Left hindlimb (tissue), 1 donor: ENCODE data around the gene FBH1.
"Not testable (repeated sequence)": the region's sequence is repeated elsewhere in the genome, so short reads cannot be mapped to it uniquely, and the experiment has no call there.

ENCODE experiments used
- DNase-seq: peaks from one replicate; pipeline ENCODE4 v3.0.0-alpha.2; 2018

FBH1 gene

DNA sequence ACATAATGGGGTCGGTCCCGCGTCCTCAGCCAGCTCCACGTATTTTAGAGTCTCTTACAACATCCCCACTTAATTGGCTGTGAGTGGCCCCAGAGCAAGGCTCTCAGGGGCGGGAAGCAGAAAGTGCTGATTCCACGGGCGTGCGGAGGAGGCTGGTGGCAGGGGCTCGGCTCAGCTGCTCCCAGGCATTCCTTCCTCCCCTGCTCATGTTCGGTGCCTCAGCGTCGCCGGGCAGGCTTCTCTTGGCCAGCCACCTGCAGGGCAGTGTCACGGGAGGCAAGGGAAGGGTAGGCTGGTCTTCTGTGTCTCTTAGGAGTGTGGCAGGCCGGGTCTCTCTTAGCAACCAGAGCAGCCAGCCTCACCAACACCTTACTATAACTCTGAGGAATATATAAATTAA is 53.5 kb downstream of the FBH1 start:
- DNase-seq: peak; percentile 76

DNA sequence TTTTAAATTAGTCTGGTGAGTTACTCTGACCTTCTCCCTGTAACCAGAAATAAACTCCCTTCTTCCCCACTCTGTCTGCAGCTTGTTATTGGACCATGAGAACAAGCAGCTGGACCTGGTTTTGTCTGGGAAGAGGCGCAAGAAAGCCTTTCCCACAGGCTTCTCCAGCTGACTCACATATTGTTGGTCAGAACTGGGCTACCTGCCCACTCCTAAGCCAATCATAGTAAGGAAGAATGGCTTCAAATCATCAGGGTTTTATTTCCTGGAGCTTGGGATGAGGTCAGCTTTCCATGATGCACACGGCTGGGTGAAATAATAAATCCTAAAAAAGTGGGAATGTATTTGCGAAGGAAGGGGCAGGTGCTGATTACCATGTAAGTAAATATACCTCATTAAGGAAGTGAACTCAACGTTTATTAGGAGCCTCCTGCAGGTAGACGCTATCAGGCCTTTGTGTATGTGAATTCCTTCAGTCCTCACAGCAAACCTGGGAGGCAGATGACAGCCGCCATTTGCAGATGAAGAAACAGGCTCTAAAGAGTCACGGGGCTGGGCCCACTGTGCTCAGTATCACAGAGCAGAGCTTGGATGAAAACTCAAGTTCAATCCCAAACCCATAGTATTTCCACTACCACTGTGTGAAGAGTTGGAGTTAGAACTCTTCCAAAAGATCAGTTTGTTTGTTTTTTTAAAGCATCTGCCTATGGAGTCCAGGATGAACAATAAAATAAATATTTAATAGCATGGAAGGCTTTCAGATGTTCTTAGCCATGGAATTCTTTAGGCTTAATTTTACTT is 54.5 kb downstream of the FBH1 start:
- DNase-seq: peak; percentile 93

DNA sequence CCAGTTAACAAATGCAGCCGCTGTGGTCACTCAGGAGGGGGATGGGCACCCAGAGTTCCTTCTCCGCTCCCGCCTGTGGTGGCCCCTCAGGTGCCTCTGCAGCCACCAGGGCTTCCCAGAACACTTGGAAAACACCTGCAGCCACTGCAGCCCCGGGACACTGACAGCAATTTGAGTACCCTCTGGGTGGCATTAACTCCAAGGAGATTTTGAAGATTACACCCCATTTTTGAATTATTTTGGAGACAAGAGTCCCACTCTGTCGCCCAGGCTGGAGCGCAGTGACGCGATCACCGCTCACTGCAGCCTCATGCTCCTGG is 55.1 kb downstream of the FBH1 start:
- DNase-seq: peak; percentile 54

DNA sequence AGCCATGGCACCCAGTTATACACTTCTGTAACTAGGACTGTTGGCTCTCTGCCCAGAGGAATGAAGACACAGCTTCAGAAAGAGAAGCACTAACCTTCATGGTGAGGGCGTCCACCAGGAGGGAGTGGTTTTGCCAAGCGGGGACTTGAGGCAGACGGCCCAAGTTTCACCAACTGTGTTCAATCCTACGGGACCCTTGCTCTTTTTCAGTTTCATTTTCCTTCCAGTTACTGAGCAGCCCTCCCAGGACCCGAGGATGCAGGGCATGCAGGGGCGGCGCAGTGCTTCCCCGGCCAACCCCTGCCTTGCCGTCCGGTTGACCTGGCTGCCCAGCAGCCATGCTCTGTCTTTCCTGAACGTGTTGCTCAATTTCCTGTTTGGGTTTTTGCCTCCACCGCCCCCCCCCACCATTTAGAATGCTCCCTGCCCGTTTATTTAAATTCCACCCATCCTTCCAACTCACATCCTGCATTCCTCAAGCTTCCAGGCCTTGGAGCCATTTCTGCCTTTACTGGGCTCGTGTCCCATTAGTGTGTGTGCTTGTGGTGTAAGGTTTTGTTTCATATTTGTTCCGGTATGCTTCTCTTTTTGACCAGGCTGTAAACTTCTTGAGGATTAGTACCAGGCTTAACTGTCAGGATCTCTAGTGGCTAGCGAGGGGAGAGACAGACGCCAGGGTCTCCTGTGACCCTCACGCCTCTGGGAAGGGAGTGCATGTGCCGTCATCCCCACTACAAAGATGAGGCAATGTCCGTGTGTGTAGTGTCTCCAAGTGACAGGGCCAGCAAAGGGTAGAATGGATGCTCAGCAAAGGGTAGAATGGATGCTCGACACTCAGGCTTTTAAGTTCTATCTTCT is 55.7 kb downstream of the FBH1 start:
- DNase-seq: peak; percentile 87

DNA sequence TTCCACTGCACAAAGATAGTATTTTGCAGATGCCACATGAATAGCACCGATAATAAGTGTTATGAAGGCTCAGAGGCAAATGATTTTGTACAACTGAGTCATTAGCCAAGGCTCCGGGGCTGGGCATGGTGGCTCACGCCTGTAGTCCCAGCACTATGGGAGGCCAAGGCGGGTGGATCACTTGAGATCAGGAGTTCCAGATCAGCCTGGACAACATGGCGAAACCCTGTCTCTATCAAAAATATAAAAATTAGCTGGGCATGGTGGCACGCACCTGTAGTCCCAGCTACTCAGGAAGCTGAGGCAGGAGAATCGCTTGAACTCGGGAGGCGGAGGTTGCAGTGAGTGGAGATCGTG is 56.4 kb downstream of the FBH1 start:
- DNase-seq: not testable (repeated sequence)

DNA sequence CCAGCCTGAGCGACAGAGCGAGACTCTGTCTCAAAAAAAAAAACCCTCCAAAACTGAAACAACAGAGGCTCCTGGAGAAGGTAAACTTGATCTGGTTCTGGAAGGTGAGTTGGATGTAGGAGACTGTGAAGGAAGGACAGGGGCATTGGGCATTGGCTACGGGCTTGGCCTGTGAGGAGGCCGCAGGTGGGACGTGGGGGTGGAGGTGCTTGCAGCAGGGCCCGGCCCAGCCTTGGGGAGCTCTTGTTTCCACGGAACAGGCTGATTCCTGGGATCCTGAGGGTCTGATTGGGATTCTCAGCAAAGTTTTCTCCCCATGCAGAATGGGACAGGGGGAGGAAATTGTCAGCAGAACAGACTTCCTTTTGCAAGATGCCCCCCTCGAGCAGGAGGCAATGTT is 56.7 kb downstream of the FBH1 start:
- no peak for DNase-seq

DNA sequence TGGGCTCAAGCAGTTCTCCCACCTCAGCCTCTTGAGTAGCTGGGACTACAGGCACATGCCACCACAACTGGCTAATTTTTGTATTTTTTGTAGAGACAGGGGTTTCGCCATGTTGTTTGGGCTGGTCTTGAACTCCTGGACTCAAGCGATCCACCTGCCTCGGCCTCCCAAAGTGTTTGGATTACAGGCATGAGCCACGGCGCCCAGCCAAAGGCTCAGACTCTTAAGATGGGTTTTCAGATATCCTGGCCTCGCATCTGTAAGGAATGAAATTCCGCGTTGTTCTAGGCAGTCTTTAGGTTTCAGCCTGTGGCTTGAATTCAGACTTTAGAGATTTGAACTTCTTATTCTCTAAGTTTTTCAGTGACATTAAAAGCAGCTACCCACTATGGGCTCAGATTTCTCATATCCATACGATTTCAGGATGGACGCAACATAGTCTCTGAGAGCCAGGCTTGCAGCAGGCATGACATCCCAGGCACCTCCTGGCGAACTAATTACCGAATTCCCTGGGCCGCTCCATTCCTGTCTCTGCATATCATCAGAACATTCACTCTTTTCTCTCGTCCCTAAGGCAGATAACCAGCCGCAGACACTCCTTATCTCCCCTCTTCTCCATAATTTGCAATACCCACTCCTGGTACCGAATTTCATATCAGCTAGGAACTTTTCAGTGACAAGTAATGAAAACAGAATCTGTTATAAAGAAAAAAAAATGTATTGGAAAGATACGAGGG is 57.6 kb downstream of the FBH1 start:
- DNase-seq: no peak

DNA sequence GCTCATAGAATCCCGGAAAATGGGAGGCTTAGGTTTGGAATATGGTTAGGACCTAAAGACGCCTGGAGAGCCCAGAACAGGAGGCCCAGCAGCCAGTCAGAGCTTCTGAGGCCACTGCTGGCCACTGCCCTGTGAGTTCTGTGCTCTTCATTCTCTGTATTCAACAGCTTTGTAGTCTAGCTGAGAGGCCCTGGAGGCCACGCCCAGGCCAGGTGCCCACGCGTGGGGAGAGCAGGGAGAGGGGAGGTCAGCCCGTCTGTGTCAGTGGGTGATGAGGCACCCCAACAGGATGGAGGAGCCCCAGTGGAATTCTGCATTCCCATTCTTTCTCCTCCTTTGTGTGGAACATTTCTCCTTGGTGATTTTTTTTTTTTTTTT is 58.2 kb downstream of the FBH1 start:
- DNase-seq: no peak

DNA sequence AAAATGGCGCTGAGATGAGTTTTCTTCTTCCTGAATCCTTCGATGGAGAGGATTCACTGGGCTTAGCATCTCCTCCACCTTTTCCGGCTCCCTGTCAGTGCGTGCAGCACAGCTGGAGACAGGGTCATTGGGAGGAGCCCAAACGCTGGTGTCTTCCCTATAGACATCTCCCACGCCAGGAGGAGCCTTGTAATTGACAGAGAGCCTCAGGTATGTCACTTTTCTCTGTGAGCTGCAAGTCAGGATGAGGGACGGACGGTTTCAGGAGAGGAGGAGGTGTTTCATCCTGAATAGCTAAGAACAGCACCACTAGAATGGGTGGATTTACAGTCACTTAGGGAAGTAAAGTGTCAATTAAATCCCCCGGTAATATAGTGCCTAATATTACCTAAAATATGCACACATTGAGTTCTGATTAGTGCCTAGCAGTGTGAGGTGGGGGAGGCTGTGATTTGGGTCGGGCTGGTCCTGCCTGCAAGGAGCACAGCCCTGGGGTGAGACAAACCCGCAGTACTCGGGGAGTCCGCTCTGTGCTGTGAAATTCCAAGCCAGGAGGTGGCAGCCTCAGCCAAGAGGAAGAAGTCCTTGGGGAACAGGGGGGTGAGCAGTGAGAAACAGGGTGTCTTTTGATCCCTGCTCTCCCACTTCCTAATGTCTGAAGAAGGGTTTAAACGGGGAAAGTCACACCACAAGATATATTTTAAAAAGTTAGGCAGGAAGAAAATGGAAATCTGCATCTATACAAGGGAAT is 59.1 kb downstream of the FBH1 start:
- no peak for DNase-seq

DNA sequence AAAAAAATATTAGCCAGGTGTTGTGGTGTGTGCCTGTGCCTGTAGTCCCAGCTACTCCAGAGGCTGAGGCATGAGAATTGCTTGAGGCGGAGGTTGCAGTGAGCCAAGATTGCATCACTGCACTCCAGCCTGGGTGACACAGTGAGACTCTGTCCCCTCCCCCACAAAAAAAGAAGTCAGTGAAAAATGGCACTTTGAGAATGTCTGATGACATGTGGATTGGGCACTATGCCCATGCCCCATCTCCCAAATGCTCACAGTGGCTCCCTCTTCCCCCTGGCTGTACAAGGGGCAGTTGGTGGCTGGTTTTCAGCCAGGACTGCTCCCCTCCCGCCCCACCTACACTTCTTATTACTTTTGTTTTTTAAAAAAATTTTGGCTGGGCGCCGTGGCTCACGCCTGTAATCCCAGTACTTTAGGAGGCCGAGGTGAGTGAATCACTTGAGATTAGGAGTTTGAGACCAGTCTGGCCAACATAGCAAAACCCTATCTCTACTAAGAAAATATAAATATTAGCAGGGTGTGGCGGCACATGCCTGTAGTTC is 61.2 kb downstream of the FBH1 start:
- DNase-seq: no peak

DNA sequence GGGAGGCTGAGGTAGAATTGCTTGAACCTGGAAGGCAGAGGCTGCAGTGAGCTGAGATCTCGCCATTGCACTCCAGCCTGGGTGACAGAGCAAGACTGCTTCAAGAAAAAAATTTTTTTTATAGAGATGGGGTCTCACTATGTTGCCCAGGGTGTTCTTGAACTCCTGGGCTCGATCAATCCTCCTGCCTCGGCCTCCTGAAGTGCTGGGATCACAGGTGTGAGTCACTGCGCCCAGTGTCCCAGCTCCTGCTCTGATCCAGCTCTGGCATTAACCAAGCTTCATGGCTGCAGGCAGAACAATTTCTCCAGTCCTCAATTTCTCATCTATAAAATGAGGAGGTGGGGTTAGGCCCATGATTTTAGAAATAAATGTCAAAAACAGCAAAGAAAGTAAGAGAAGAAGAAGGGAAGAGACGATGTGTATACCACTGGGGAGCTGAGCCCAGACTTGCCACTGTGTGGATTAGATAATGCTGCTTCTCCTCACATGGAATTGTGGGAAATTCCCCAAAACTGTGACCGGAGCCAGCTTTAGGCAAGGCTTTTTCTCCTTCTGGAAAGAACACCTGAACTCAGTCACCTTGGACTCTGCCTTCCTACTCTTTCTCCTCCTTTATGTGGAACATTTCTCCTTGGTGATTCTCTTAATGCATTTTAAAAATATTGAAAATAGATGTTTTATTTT is 61.8 kb downstream of the FBH1 start:
- no peak for DNase-seq

DNA sequence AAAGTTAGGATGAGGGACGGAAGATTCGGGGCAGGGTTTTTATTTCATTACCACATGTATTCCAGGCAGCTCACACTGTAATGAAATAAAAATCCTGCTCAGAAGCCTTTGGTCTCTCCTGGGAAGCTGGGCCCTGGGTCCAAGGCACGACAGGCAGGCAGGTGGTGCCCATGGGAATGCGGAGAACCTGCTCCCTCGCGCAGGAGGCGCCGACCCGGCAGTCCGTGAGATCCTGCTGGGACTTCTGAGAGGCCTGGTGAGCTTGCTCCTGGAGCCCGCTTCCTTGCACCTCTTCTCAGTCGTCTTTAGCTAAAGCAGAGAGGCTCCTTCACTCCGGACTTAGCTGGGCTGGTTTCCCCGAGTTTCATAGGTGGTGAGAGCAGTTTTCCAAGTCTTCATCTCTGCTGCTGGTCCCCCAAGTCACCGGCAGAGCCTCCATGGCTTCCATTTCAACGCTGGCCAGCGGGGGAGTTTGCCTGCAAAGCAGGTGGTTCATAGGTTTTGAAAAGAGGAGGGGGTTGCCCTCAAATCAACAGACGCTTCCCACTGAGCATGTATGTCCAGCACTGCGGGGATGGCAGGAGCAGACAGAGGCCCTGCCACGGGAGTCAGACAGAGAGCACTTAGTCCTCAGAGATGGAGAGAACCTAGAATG is 62.8 kb downstream of the FBH1 start:
- DNase-seq: no peak

DNA sequence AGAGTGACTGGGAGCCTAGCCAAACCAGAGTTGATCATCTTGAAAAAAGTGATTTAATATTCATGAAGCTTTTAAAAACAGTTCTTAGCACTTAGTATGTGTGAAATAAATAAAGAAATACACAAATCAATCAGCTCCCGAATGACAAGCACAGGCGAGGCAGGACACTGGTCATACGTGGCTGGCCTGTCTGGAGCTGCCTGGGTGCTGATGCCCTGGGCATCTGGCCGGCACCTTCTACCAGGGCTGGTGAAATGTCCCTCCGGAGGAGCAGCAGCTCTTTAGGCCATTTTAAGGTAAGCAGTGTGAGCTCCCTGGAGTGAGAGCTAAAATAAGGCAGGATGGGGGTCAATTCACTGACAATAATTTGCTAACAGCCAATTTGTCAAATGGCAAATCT is 63.6 kb downstream of the FBH1 start:
- DNase-seq: no peak

DNA sequence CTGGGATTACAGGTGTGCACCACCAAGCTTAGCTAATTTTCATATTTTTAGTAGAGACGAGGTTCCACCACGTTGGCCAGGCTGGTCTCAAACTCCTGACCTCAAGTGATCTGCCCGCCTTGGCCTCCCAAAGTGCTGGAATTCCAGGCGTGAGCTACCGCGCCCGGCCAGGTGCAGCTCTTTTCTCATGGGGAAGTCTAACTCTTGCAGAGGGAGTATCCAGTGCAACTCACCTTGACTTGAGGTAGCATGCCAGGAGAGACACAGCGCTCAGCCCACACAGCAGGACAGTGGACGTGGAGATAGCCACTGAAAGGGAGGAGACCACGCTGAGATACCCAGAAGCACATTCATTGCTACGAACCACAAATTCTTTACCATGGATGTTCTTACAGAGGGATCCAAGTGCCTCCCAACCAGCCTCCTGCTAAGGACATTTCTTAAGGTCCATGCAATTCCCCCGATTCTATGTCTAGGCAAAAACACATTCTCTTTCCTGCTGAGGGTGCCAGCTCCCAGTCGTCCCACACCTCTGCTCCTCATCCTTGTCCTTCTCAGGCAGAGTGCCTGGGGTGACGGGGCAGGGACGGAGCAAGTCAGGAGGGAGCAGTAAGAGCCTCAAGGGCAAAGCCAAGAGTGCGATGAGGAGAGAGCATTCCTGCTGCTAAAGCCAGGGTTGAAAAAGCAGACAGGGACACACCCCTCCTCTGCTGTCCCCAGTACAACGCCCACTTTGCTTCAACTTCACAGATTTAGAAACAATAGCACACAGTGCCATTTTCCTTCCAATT is 66.3 kb downstream of the FBH1 start:
- DNase-seq: no peak

DNA sequence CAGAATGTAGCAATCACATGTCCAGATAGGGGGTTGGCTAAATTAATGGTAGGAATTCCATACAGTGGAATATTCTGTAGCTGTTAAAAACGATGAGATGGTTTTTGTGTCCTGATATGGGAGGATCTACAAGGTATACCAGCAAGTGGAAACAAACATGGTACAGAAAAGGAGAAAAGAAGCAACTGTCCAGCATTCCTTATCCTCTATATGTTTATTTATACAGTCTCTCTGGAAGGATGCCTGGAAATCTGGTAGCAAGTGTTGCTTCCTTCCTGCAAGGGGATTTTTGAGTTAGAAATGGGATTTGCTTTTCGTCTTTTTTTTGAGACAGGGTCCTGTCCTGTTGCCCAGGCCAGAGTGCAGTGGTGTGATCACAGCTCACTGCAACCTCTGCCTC is 68.0 kb downstream of the FBH1 start:
- no peak for DNase-seq

DNA sequence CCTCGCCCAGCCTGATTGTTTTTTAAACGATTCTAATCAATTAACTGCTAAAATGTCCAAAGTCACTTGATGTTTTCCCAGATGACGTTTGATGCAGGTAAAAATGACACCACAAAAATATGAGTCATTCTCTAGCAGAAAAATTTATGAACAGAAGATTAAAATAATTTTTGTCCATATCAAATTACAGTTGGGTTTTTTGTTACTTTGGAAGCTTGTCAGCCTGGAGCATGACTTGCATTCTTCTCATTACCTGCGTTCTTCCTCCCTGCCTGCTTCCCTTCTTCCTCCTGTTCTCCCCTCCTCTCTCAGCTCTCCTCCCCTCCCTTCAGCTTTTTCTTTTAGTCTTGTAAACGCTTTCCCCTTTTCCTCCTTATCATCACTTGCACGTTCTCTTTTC is 68.6 kb downstream of the FBH1 start:
- no peak for DNase-seq

DNA sequence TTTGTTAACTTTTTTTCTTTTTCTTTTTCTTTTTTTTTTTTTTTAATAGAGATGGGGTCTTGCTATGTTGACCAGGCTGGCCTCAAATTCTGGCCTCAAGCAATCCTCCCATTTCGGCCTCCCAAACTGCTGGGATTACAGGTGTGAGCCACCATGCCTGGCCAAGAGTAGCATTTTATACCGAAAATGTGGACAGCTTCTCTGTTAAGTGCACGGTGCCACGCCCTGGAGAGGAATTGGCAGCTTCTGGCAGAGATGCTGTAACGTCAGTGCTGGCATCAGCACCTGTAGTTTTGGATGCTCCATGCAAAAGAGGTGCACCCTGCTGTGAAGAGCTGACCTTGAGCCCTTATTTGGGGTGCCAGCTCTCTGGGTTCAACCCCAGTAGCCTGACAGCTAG is 69.1 kb downstream of the FBH1 start:
- no peak for DNase-seq

DNA sequence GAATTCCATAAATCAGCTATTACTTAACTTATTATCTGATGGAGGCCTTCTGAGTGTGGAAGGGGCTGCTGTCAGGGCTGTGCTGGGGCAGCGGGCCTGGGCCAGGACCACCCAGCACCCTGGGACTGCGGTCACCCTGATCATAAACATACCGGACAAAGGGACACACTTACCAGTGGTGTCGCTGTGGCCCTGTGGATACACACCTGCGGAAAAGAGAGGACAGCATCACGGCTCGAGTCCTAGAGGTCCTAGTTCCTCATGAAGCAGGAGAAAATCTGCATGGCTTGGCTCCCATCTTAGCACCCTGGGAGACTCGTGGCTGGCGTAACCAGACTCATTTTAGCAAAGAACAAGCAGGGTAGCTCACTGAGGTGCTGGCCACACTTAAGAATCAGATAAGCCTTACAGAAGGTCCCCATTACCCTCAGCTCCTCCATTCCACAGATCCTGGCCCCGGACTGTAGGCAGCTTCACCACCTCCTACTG is 69.6 kb downstream of the FBH1 start:
- DNase-seq: no peak

DNA sequence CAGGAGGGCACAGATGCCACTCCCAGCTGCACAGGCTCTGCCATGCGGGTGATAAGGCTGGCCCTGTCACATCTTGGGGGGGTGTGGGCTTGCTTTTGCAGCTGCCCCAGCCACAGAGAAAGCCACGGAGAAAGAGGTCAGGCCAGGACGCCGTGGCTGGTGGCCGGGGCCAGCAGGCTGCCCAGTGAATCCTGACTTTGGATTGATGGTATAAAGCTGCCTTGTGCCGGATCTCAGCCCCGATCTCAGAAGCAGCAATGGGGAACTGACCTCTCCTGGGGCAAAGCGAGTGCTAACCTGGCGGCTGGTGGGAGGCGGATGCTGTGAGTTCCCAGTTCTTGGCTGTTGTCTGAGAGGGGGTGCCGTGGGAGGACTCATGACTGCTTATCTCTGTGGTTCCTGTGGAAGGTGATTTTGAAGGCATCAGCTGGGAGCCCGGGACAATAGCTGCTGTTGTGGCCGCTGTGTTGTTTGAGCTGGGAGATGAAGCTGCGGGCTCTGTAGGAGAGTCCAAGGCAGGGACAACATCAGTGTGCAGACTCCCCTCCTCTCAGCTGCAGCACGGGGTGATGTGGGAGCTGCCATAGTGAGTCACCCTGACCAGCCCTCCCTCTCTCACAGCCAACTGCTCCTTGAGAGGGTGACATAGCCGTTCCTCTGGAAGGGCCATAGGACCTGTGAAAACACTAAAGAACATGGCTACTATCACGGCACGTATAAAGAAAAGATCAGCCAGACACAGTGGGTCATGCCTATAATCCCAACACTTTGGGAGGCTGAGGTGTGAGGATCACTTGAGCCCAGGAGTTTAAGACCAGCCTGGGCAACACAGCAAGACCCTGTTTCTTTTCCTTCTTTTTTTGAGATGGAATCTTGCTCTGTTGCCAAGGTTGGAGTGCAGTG is 70.3 kb downstream of the FBH1 start:
- no peak for DNase-seq

DNA sequence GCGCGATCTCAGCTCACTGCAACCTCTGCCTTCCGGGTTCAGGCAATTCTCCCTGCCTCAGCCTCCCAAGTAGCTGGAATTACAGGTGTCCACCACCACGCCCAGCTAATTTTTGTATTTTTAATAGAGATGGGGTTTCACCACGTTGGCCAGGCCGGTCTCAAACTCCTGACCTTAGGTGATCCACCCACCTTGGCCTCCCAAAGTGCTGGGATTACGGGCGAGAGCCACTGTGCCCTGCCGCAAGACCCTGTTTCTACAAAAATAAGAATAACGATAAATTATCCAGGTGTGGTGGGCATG is 70.9 kb downstream of the FBH1 start:
- not testable (repeated sequence) for DNase-seq
